BLaER1 (cell line): ENCODE data around the gene FAT1.

Experiments used
- H3K27ac ChIP-seq: shearing (Covaris generic); formaldehyde crosslinking; 2 replicates; pipeline ENCODE4 v1.8.1; 2022
- H3K27me3 ChIP-seq: shearing (Covaris generic); formaldehyde crosslinking; 2 replicates; pipeline ENCODE4 v1.8.1; 2022
- H3K36me3 ChIP-seq: shearing (Covaris generic); formaldehyde crosslinking; 2 replicates; pipeline ENCODE4 v1.8.1; 2022
- H3K4me1 ChIP-seq: shearing (Covaris generic); formaldehyde crosslinking; 2 replicates; pipeline ENCODE4 v1.8.1; 2022
- H3K4me2 ChIP-seq: shearing (Covaris generic); formaldehyde crosslinking; 2 replicates; pipeline ENCODE4 v1.8.1; 2022
- H3K4me3 ChIP-seq: shearing (Covaris generic); formaldehyde crosslinking; 2 replicates; pipeline ENCODE4 v1.8.1; 2022
- H3K9ac ChIP-seq: shearing (Covaris generic); formaldehyde crosslinking; 2 replicates; pipeline ENCODE4 v1.8.1; 2022
- H3K9me3 ChIP-seq: shearing (Covaris generic); formaldehyde crosslinking; 2 replicates; pipeline ENCODE4 v1.8.1; 2022
- H4K20me1 ChIP-seq: shearing (Covaris generic); formaldehyde crosslinking; 2 replicates; pipeline ENCODE4 v1.8.1; 2022
- Cebpa-rat ChIP-seq: shearing (Covaris generic); IDR thresholded peaks from 2 replicates; pipeline ENCODE4 v1.8.1; 2022

FAT1 gene

GRCh38 chr4:186714006-186714675 lies 9.5 kb downstream of the FAT1 start:
- no peak overlapping the region for H3K4me3 ChIP-seq
- peaks cover 88% of the 10 kb centered on the region for H3K36me3 ChIP-seq
- peaks cover 97% of the 10 kb centered on the region for H4K20me1 ChIP-seq
- H3K9me3 ChIP-seq = peaks cover 66% of the 10 kb centered on the region
- no peak overlapping the region for H3K9ac ChIP-seq
- peak overlapping the region; percentile 30 for H3K4me2 ChIP-seq
- H3K27ac ChIP-seq = no peak overlapping the region
- TF ChIP-seq Cebpa-rat = no peak
- H3K4me1 ChIP-seq = peaks cover 17% of the 10 kb centered on the region
- no peaks in the 10 kb centered on the region for H3K27me3 ChIP-seq

GRCh38 chr4:186712690-186713089 lies 11.0 kb downstream of the FAT1 start:
- Histone ChIP-seq H3K27me3 (no peaks in the 10 kb centered on the region), H3K4me3 (no peak overlapping the region), H3K27ac (no peak overlapping the region), H4K20me1 (peaks cover 97% of the 10 kb centered on the region), H3K36me3 (peaks cover 89% of the 10 kb centered on the region), H3K9ac (no peak overlapping the region), H3K4me2 (peak overlapping the region; percentile 25), H3K4me1 (peaks cover 17% of the 10 kb centered on the region), H3K9me3 (peaks cover 58% of the 10 kb centered on the region)
- no peak for TF ChIP-seq Cebpa-rat

GRCh38 chr4:186710521-186711119 lies 13.0 kb downstream of the FAT1 start:
- peaks cover 17% of the 10 kb centered on the region for H3K4me1 ChIP-seq
- no peaks in the 10 kb centered on the region for H3K27me3 ChIP-seq
- H3K9ac ChIP-seq = no peak overlapping the region
- H3K36me3 ChIP-seq = peaks cover 89% of the 10 kb centered on the region
- H3K4me2 ChIP-seq = no peak overlapping the region
- H3K27ac ChIP-seq = no peak overlapping the region
- peaks cover 37% of the 10 kb centered on the region for H3K9me3 ChIP-seq
- no peak overlapping the region for H3K4me3 ChIP-seq
- peaks cover 97% of the 10 kb centered on the region for H4K20me1 ChIP-seq
- TF ChIP-seq Cebpa-rat = no peak

GRCh38 chr4:186709517-186709916 lies 14.1 kb downstream of the FAT1 start:
- Histone ChIP-seq H3K4me1 (peaks cover 17% of the 10 kb centered on the region), H3K27me3 (no peaks in the 10 kb centered on the region), H4K20me1 (peaks cover 100% of the 10 kb centered on the region), H3K4me3 (no peak overlapping the region), H3K4me2 (no peak overlapping the region), H3K27ac (no peak overlapping the region), H3K36me3 (peaks cover 88% of the 10 kb centered on the region), H3K9ac (no peak overlapping the region), H3K9me3 (peaks cover 26% of the 10 kb centered on the region)
- no peak for TF ChIP-seq Cebpa-rat

- Histone ChIP-seq H4K20me1 (peaks cover 100% of the 10 kb centered on the region), H3K27me3 (no peaks in the 10 kb centered on the region), H3K4me3 (no peak overlapping the region), H3K4me2 (no peak overlapping the region), H3K9me3 (peaks cover 17% of the 10 kb centered on the region), H3K36me3 (peaks cover 85% of the 10 kb centered on the region), H3K4me1 (peaks cover 14% of the 10 kb centered on the region), H3K9ac (no peak overlapping the region), H3K27ac (no peak overlapping the region)
- no peak for TF ChIP-seq Cebpa-rat
Measured at GRCh38 chr4:186708554-186708953, 15.1 kb downstream of the FAT1 start.

- Histone ChIP-seq H3K4me3 (no peak overlapping the region), H3K36me3 (peaks cover 85% of the 10 kb centered on the region), H3K27me3 (no peaks in the 10 kb centered on the region), H3K9me3 (0 out of 2 replicates have a peak, but pooled peaks cover 11% of the 10 kb centered on the region), H4K20me1 (peaks cover 100% of the 10 kb centered on the region), H3K4me2 (no peak overlapping the region), H3K27ac (no peak overlapping the region), H3K9ac (no peak overlapping the region), H3K4me1 (peaks cover 9% of the 10 kb centered on the region)
- TF ChIP-seq Cebpa-rat = no peak
Measured at GRCh38 chr4:186707996-186708395, 15.7 kb downstream of the FAT1 start.

- H3K36me3 ChIP-seq = peaks cover 85% of the 10 kb centered on the region
- H3K4me3 ChIP-seq = no peak overlapping the region
- no peak overlapping the region for H3K27ac ChIP-seq
- H3K9me3 ChIP-seq = 0 out of 2 replicates have a peak, but pooled peaks cover 8% of the 10 kb centered on the region
- peaks cover 5% of the 10 kb centered on the region for H3K4me1 ChIP-seq
- peaks cover 100% of the 10 kb centered on the region for H4K20me1 ChIP-seq
- H3K27me3 ChIP-seq = no peaks in the 10 kb centered on the region
- no peak for TF ChIP-seq Cebpa-rat
- no peak overlapping the region for H3K9ac ChIP-seq
- H3K4me2 ChIP-seq = no peak overlapping the region
Measured at GRCh38 chr4:186707574-186707973, 16.1 kb downstream of the FAT1 start.

- Histone ChIP-seq H3K9ac (no peak overlapping the region), H3K4me1 (no peaks in the 10 kb centered on the region), H3K36me3 (peaks cover 96% of the 10 kb centered on the region), H3K4me2 (no peak overlapping the region), H3K27ac (no peak overlapping the region), H3K4me3 (no peak overlapping the region), H3K27me3 (no peaks in the 10 kb centered on the region), H4K20me1 (peaks cover 100% of the 10 kb centered on the region), H3K9me3 (0 out of 2 replicates have a peak, but pooled peaks cover 6% of the 10 kb centered on the region)
- TF ChIP-seq Cebpa-rat = no peak
Measured at GRCh38 chr4:186704057-186704456, 19.6 kb downstream of the FAT1 start.

- no peak overlapping the region for H3K4me2 ChIP-seq
- peaks cover 100% of the 10 kb centered on the region for H4K20me1 ChIP-seq
- H3K9ac ChIP-seq = no peak overlapping the region
- no peaks in the 10 kb centered on the region for H3K27me3 ChIP-seq
- H3K9me3 ChIP-seq = peaks cover 2% of the 10 kb centered on the region; the same call in 1 of the 2 replicates
- no peaks in the 10 kb centered on the region for H3K4me1 ChIP-seq
- TF ChIP-seq Cebpa-rat = no peak
- H3K36me3 ChIP-seq = peaks cover 96% of the 10 kb centered on the region
- no peak overlapping the region for H3K4me3 ChIP-seq
- H3K27ac ChIP-seq = no peak overlapping the region; the same call in 1 of the 2 replicates
Measured at GRCh38 chr4:186703510-186703909, 20.1 kb downstream of the FAT1 start.

- Histone ChIP-seq H3K27me3 (no peaks in the 10 kb centered on the region), H4K20me1 (peaks cover 100% of the 10 kb centered on the region), H3K4me2 (no peak overlapping the region), H3K9me3 (peaks cover 7% of the 10 kb centered on the region), H3K9ac (no peak overlapping the region), H3K27ac (no peak overlapping the region), H3K36me3 (peaks cover 96% of the 10 kb centered on the region), H3K4me3 (no peak overlapping the region), H3K4me1 (no peaks in the 10 kb centered on the region)
- no peak for TF ChIP-seq Cebpa-rat
Measured at GRCh38 chr4:186702940-186703339, 20.7 kb downstream of the FAT1 start.
